GM12878 (cell line): ENCODE measurements around the gene BRCA2.
A peak's percentile ranks its signal among the peaks of the same experiment; 100 is the strongest.

Experiments used
- CBFB ChIP-seq: IDR thresholded peaks from 2 replicates; pipeline ENCODE4 v1.6.1; 2016; ENCODE audit warnings: antibody characterized with exemption, low read depth
- CTCF ChIP-seq, 3 experiments: IDR thresholded peaks in 2 of 3; conservative IDR thresholded peaks in 1 of 3; 2 replicates each; pipeline ENCODE4 v1.5.1; 2011; ENCODE audit warnings: low read depth in 3 of 3, low read length in 3 of 3, mild to moderate bottlenecking in 3 of 3, control low read depth in 2 of 3, moderate library complexity in 2 of 3, inconsistent platforms in 1 of 3, mixed read lengths in 1 of 3; ENCODE audit not compliant: control insufficient read depth in 2 of 3, insufficient read depth in 1 of 3; ENCODE audit errors: extremely low read depth in 1 of 3
- NKRF ChIP-seq: fragments of 450-650 bp; conservative IDR thresholded peaks from 2 replicates; pipeline ENCODE4 v1.6.1; 2017; ENCODE audit warnings: mild to moderate bottlenecking, moderate library complexity
- SIN3A ChIP-seq: IDR thresholded peaks from 2 replicates; pipeline ENCODE4 v1.6.1; 2012; ENCODE audit warnings: low read depth, low read length, improper control_type of control experiment
- SP1 ChIP-seq: IDR thresholded peaks from one replicate; pipeline ENCODE4 v1.6.1; 2011; ENCODE audit warnings: low read depth, low read length
- STAT1 ChIP-seq: fragments of 450-650 bp; conservative IDR thresholded peaks from 2 replicates; pipeline ENCODE4 v1.6.1; 2014; ENCODE audit warnings: antibody characterized with exemption, mild to moderate bottlenecking

DNA sequence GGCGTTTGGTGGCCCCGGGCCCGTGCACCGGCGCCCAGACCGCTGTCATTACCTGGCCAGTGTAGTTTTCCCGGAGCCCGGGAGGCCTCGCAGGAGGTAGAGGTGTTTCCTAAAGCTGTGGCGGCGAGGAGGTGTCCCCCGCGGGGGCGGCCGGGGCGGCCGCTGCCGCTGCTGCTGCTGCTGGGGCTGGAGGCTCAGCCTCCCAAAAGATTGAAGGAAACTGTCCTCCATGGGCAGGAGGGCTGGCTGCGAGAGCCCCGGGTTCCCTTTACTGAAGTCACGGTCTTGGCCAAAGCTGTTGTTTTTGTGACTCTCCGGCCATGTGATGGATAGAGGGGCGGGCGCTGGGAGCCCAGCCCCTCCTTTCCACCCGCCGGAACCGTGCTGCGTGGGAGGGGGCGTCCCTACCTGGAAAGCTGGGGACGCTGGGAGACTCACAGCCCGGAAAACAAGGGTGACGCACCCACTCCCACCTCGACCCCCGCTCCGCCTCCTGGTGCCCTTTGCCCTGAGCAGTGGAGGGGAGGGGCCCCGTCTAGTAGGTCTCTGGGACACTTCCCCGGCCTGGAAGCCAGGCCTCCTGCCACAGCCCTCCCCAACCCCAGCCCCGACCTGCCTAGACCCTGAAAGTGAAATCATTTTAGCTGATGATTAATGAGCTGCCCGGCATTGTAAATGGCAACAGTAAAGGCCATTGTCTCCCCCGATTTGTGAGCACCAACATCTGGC is 112.7 kb downstream of the BRCA2 start, which contains the start of gene N4BP2L1:
- peak; percentile 38; the same call in 1 of the 2 replicates for TF ChIP-seq CBFB
- TF ChIP-seq CTCF (IDR thresholded peaks at IDR 0.05 in 2 of 3, conservative IDR thresholded peaks at IDR 0.05 in 1 of 3; ENCODE audit: control insufficient read depth in 2 of 3, extremely low read depth in 1 of 3, insufficient read depth in 1 of 3, low read depth in 3 of 3, low read length in 3 of 3), result no peak
- TF ChIP-seq SP1, result peak; percentile 27
- TF ChIP-seq SIN3A, result peak; percentile 66; the same call in 1 of the 2 replicates
- no peak for TF ChIP-seq STAT1
- peak; percentile 78 for TF ChIP-seq NKRF
